ENCODE data around the gene LITAF. TPM values are rescaled to one million over a fixed set of nuclear protein-coding genes. Genes with fewer than 3 reads are reported as not detected.
"Not testable (repeated sequence)": the region's sequence is repeated elsewhere in the genome, so short reads cannot be mapped to it uniquely, and the experiment has no call there.

Gene LITAF
- total RNA-seq, 1 experiment from 2014 or later = 50.5 TPM

- in situ Hi-C loops (cut with HindIII; ENCODE audit: low sequenced_read_pairs); DNase-seq (ENCODE audit: low spot score): not testable (repeated sequence)
These were observed 17.6 kb upstream of the LITAF start for GRCh38 chr16:11604296-11604695.

GRCh38 chr16:11603331-11603750 lies 16.6 kb upstream of the LITAF start:
- DNase-seq (ENCODE audit: low spot score) = no peak
- in situ Hi-C loops (cut with HindIII; ENCODE audit: low sequenced_read_pairs) = no loop called here

- DNase-seq (ENCODE audit: low spot score) = no peak
- in situ Hi-C loops (cut with HindIII; ENCODE audit: low sequenced_read_pairs) = no loop called here
These were observed 15.6 kb upstream of the LITAF start for GRCh38 chr16:11602321-11602720.

GRCh38 chr16:11601911-11602310 lies 15.2 kb upstream of the LITAF start:
- in situ Hi-C loops (cut with HindIII; ENCODE audit: low sequenced_read_pairs) = no loop called here
- DNase-seq (ENCODE audit: low spot score) = no peak

- no peak for DNase-seq (ENCODE audit: low spot score)
- in situ Hi-C loops (cut with HindIII; ENCODE audit: low sequenced_read_pairs) = no loop called here
These were observed 14.7 kb upstream of the LITAF start for GRCh38 chr16:11601425-11601824.

GRCh38 chr16:11599579-11599978 lies 12.9 kb upstream of the LITAF start:
- in situ Hi-C loops (cut with HindIII; ENCODE audit: low sequenced_read_pairs) = no loop called here
- no peak for DNase-seq (ENCODE audit: low spot score)

- in situ Hi-C loops (cut with HindIII; ENCODE audit: low sequenced_read_pairs) = no loop called here
- DNase-seq (ENCODE audit: low spot score) = no peak
These were observed 10.7 kb upstream of the LITAF start for GRCh38 chr16:11597235-11598095.

- DNase-seq (ENCODE audit: low spot score) = no peak
- in situ Hi-C loops (cut with HindIII; ENCODE audit: low sequenced_read_pairs) = no loop called here
These were observed 10.0 kb upstream of the LITAF start for GRCh38 chr16:11596572-11597226.

GRCh38 chr16:11593581-11593980 lies 6.9 kb upstream of the LITAF start:
- in situ Hi-C loops (cut with HindIII; ENCODE audit: low sequenced_read_pairs) = no loop called here
- DNase-seq (ENCODE audit: low spot score) = no peak

- DNase-seq (ENCODE audit: low spot score); in situ Hi-C loops (cut with HindIII; ENCODE audit: low sequenced_read_pairs): not testable (repeated sequence)
These were observed 6.4 kb upstream of the LITAF start for GRCh38 chr16:11593076-11593475.

- in situ Hi-C loops (cut with HindIII; ENCODE audit: low sequenced_read_pairs); DNase-seq (ENCODE audit: low spot score): not testable (repeated sequence)
These were observed 4.9 kb upstream of the LITAF start for GRCh38 chr16:11591630-11592029.

GRCh38 chr16:11589198-11589550 lies 2.5 kb upstream of the LITAF start:
- DNase-seq (ENCODE audit: low spot score) = no peak
- in situ Hi-C loops (cut with HindIII; ENCODE audit: low sequenced_read_pairs) = no loop called here

- no peak for DNase-seq (ENCODE audit: low spot score)
- in situ Hi-C loops (cut with HindIII; ENCODE audit: low sequenced_read_pairs) = no loop called here
These were observed 1.8 kb upstream of the LITAF start for GRCh38 chr16:11588321-11589197.

- in situ Hi-C loops (cut with HindIII; ENCODE audit: low sequenced_read_pairs) = no loop called here
- peak; percentile 32 for DNase-seq (ENCODE audit: low spot score)
These were observed 1.0 kb upstream of the LITAF start for GRCh38 chr16:11587643-11588247.

- in situ Hi-C loops (cut with HindIII; ENCODE audit: low sequenced_read_pairs) = no loop called here
- no peak for DNase-seq (ENCODE audit: low spot score)
These were observed 302 bp downstream of the LITAF start for GRCh38 chr16:11586378-11586855.

GRCh38 chr16:11585460-11586377 lies 1.0 kb downstream of the LITAF start:
- in situ Hi-C loops (cut with HindIII; ENCODE audit: low sequenced_read_pairs) = no loop called here
- peak; percentile 40 for DNase-seq (ENCODE audit: low spot score)

- DNase-seq (ENCODE audit: low spot score) = peak; percentile 30
- in situ Hi-C loops (cut with HindIII; ENCODE audit: low sequenced_read_pairs) = no loop called here
These were observed 2.7 kb downstream of the LITAF start for GRCh38 chr16:11583889-11584565.

- in situ Hi-C loops (cut with HindIII; ENCODE audit: low sequenced_read_pairs) = no loop called here
- DNase-seq (ENCODE audit: low spot score) = no peak
These were observed 3.6 kb downstream of the LITAF start for GRCh38 chr16:11583166-11583565.

Measured in G401 (cell line).